ENCODE data around the gene WDFY4. TPM values are rescaled to one million over a fixed set of nuclear protein-coding genes. Genes with fewer than 3 reads are reported as not detected.

The WDFY4 gene
- total and polyA plus RNA-seq, 2 of the 13 experiments (the other 11 are each of a cell fraction or from before 2014, with no cell fraction given) = not detected

DNA sequence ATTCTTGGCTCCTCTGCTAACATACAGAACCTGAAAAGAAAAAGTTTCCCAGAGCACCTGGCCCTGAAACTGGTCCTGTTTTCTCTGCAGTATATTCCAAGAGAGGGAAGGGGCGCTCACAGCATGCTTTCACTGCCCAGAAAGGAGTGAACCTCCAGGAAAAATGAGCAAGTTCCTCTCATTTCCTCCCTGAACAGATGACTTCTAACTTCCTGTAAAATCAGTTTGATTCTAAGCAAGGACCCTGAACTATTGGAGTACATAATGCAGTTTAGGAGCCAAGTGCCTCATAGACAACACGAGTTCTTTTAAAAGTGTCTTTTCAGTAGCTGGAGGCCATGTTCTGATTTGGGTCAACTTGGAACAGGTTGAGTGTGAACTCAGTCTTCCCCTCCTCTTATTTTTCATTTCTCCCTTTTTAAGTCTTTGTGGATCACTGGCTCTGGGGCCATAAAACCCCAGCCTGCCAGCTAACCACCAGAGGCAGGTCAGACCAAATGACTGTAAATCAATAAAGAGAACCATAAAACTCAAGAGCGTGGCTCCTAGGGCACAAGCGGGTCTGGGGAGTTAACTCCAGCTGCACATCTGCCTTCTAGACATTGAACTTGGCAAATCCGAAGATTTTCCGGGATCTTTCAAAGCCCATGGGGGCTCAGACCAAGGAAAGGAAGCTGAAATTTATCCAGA is 260.9 kb downstream of the WDFY4 start:
- H3K9ac ChIP-seq (ENCODE audit: insufficient read depth, low read depth, low read length) = no peak overlapping the region
- H3K79me2 ChIP-seq (ENCODE audit: insufficient read depth, low read length) = no peaks in the 10 kb centered on the region
- no peaks in the 10 kb centered on the region for H3K4me1 ChIP-seq (ENCODE audit: insufficient read depth, low read length)
- CTCF ChIA-PET (ENCODE audit: low intra/inter-chr PET ratio, low total read pairs) = no interaction called here
- no TSS peak for BruUV-seq (replicated peaks)
- H3K9me3 ChIP-seq (ENCODE audit: low read length) = no peaks in the 10 kb centered on the region
- POLR2A ChIA-PET = no interaction called here
- H3K4me3 ChIP-seq (replicated peaks in 1 of 3; ENCODE audit: insufficient read depth in 1 of 3, low read depth in 2 of 3, low read length in 3 of 3) = no peak overlapping the region
- intact Hi-C loops (cut with micrococcal nuclease; ENCODE audit: unreplicated experiment) = no loop called here
- H3K36me3 ChIP-seq (replicated peaks in 1 of 2; ENCODE audit: control insufficient read depth in 1 of 2, insufficient read depth in 2 of 2, low read length in 2 of 2) = no peaks in the 10 kb centered on the region
- H4K20me1 ChIP-seq (ENCODE audit: insufficient read depth, low read length) = no peaks in the 10 kb centered on the region
- FAIRE-seq (no peak), DNase-seq (ENCODE audit: low spot score) (no peak), ATAC-seq (no peak)
- H3K4me2 ChIP-seq (ENCODE audit: low read depth, low read length) = no peak overlapping the region
- no peak overlapping the region for H3K27ac ChIP-seq (ENCODE audit: extremely low read length, insufficient read depth, low read length)
- TF ChIP-seq ZNF207 (IDR thresholded peaks at IDR 0.05; ENCODE audit: borderline replicate concordance) (no peak), ZNF724P (CRISPR knock-in tag; IDR thresholded peaks at IDR 0.05; ENCODE audit: borderline replicate concordance) (no peak), AGO2 (optimal IDR thresholded peaks at IDR 0.05; ENCODE audit: low read depth, low read length) (no peak), ZNF263 (CRISPR knock-in tag; IDR thresholded peaks at IDR 0.05) (no peak), ZNF564 (CRISPR knock-in tag; IDR thresholded peaks at IDR 0.05) (no peak), NBN (conservative IDR thresholded peaks at IDR 0.05) (no peak)
- TF ChIP-seq, protein P1, sequence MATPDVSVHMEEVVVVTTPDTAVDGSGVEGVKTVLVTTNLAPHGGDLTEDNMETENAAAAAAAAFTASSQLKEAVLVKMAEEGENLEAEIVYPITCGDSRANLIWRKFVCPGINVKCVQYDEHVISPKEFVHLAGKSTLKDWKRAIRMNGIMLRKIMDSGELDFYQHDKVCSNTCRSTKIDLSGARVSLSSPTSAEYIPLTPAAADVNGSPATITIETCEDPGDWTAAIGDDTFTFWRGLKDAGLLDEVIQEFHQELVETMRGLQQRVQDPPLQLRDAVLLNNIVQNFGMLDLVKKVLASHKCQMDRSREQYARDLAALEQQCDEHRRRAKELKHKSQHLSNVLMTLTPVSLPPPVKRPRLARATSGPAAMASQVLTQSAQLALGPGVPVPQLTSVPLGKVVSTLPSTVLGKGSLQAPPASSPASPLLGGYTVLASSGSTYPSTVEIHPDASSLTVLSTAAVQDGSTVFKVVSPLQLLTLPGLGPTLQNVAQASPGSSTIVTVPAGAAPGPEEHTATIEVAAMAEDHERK (CRISPR knock-in tag; IDR thresholded peaks at IDR 0.05; ENCODE audit: low read depth) = no peak
- TF ChIP-seq, protein P2, sequence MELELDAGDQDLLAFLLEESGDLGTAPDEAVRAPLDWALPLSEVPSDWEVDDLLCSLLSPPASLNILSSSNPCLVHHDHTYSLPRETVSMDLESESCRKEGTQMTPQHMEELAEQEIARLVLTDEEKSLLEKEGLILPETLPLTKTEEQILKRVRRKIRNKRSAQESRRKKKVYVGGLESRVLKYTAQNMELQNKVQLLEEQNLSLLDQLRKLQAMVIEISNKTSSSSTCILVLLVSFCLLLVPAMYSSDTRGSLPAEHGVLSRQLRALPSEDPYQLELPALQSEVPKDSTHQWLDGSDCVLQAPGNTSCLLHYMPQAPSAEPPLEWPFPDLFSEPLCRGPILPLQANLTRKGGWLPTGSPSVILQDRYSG (CRISPR knock-in tag; IDR thresholded peaks at IDR 0.05) = no peak
- peaks cover 0 to 6% of the 10 kb centered on the region in 2 experiments; a peak in 3 of 5 replicates for H3K27me3 ChIP-seq (ENCODE audit: control insufficient read depth in 1 of 2, insufficient read depth in 2 of 2, low read length in 2 of 2)
- WGBS (ENCODE audit: low lambda C conversion rate) = under 1% methylated on average over 6 of the region's 6 CpGs
- H2AFZ ChIP-seq (ENCODE audit: low read length) = no peak overlapping the region
- in situ Hi-C loops (cut with HindIII; ENCODE audit: extremely low pct_ligation_motif_present, low pct_unique_long_range_greater_than_20kb) = no loop called here

All from HepG2 (cell line).